Activated CD8-positive, alpha-beta T cell treated with anti-CD3 and anti-CD28 coated beads for 36 hours (primary cell): ENCODE measurements around the gene AGAP2. TPM values are rescaled to one million over a fixed set of nuclear protein-coding genes. Genes with fewer than 3 reads are reported as not detected.

Source experiments
- ATAC-seq: fragments of 200-7000 bp; cut with Tn5 transposase; one replicate; pipeline ENCODE4 v1.10.0; 2021; ENCODE audit warnings: mild to moderate bottlenecking, moderate library complexity
- CTCF ChIA-PET: fragments of 350-600 bp; sonication (Branson Sonifier 250); formaldehyde crosslinking; loops from one replicate; lab custom pipeline; 2021; ENCODE audit warnings: antibody characterized with exemption; lab: Charles Lee
- POLR2A ChIA-PET: fragments of 350-600 bp; sonication (Branson Sonifier 250); formaldehyde crosslinking; loops from one replicate; lab custom pipeline; 2021; ENCODE audit warnings: antibody characterized with exemption; lab: Charles Lee
- DNase-seq: peaks from one replicate; pipeline ENCODE4 v3.0.0-alpha.2; 2020
- H3K27ac Mint-ChIP-seq: one replicate; pipeline ENCODE4 v1.8.0; 2021; ENCODE audit warnings: mild to moderate bottlenecking, mixed read lengths
- H3K27me3 Mint-ChIP-seq: one replicate; pipeline ENCODE4 v1.8.0; 2021; ENCODE audit warnings: mixed read lengths
- H3K36me3 Mint-ChIP-seq: one replicate; pipeline ENCODE4 v1.8.0; 2021; ENCODE audit warnings: low read depth, mixed read lengths
- H3K4me1 Mint-ChIP-seq: one replicate; pipeline ENCODE4 v1.8.0; 2021; ENCODE audit warnings: low read depth, mixed read lengths
- H3K4me3 Mint-ChIP-seq: one replicate; pipeline ENCODE4 v1.8.0; 2021; ENCODE audit warnings: mild to moderate bottlenecking, moderate library complexity, mixed read lengths
- H3K9me3 Mint-ChIP-seq: one replicate; pipeline ENCODE4 v1.8.0; 2021; ENCODE audit warnings: mixed read lengths
- CTCF ChIP-seq: fragments of 200-600 bp; IDR thresholded peaks from one replicate; pipeline ENCODE4 v1.8.0; 2022; ENCODE audit warnings: antibody characterized with exemption, mild to moderate bottlenecking
- intact Hi-C: fragments of 100-400 bp; cut with micrococcal nuclease; formaldehyde crosslinking; loops from one replicate; pipeline ENCODE4 v1.10.0; 2022
- total RNA-seq, 2 experiments: library from RNA; stranded (reverse); gene quantifications; one replicate each; pipeline ENCODE4 v1.2.3, GENCODE V29; 2021

Gene AGAP2
- total RNA-seq, 2 experiments from 2014 or later = 22.4 TPM

DNA sequence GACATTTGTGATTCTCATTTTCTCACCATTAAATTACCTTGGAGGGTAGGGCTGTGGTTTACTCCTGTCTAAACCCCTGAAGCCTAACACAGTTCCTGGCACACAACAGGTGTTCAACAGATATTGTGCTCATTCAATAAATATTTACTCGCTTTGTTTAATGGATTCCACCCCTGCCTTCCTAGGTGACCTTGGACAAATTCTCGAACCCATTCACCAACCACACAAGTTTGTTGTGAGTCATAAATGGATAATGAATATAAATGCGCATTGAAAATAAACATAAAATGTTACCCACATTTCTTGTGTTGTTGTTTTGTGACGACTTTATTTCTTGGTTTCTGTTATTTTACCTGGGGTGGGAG lies 43.7 kb upstream of the AGAP2 start:
- intact Hi-C loops = loop anchor here (5.0 kb wide), 1 partner anchor 125 kb away; no protein-coding TSS in a partner anchor
- ChIA-PET CTCF (interaction anchor here (1.0 to 13.4 kb wide), 17 partner anchors 10 to 236 kb away, joined by 3 to 122 read pairs (median 6); partner anchors contain the start of genes CDK4, CTDSP2, CYP27B1 and DCTN2), POLR2A (interaction anchor here (0.8 to 2.0 kb wide), 9 partner anchors 10 to 144 kb away, joined by 3 to 10 read pairs (median 4); partner anchors contain the start of genes CTDSP2, EEF1AKMT3 and METTL1)
- Mint-ChIP-seq H3K27me3 (no peaks in the 10 kb centered on the region), H3K27ac (peak overlapping the region; percentile 96), H3K4me3 (peak overlapping the region; percentile 99), H3K36me3 (peaks cover 25% of the 10 kb centered on the region), H3K9me3 (no peaks in the 10 kb centered on the region), H3K4me1 (peaks cover 28% of the 10 kb centered on the region)
- DNase-seq (no peak), ATAC-seq (peak; percentile 17)
- TF ChIP-seq CTCF = no peak

- ATAC-seq (no peak), DNase-seq (no peak)
- no peaks in the 10 kb centered on the region for H3K9me3 Mint-ChIP-seq
- ChIA-PET POLR2A (interaction anchor here (1.0 to 2.0 kb wide), 5 partner anchors 9 to 114 kb away, joined by 3 to 10 read pairs (median 4); partner anchors contain the start of genes CTDSP2, EEF1AKMT3 and METTL1), CTCF (interaction anchor here (0.9 to 13.4 kb wide), 10 partner anchors 9 to 235 kb away, joined by 3 to 122 read pairs (median 4); partner anchors contain the start of genes CYP27B1, DCTN2 and EEF1AKMT3)
- H3K27ac Mint-ChIP-seq = peak overlapping the region; percentile 96
- peaks cover 28% of the 10 kb centered on the region for H3K4me1 Mint-ChIP-seq
- H3K4me3 Mint-ChIP-seq = no peak overlapping the region
- TF ChIP-seq CTCF = no peak
- intact Hi-C loops = loop anchor here (5.0 kb wide), 1 partner anchor 126 kb away; no protein-coding TSS in a partner anchor
- H3K36me3 Mint-ChIP-seq = peaks cover 24% of the 10 kb centered on the region
- H3K27me3 Mint-ChIP-seq = no peaks in the 10 kb centered on the region
These were observed 43.3 kb upstream of the AGAP2 start for GRCh38 chr12:57781801-57782200.

- H3K27me3 Mint-ChIP-seq = no peaks in the 10 kb centered on the region
- H3K36me3 Mint-ChIP-seq = peaks cover 19% of the 10 kb centered on the region
- DNase-seq = no peak
- no peak overlapping the region for H3K4me3 Mint-ChIP-seq
- H3K4me1 Mint-ChIP-seq = peaks cover 28% of the 10 kb centered on the region
- CTCF ChIA-PET = interaction anchor here (0.9 to 13.4 kb wide), 9 partner anchors 9 to 124 kb away, joined by 3 to 122 read pairs (median 5); partner anchors contain the start of genes CYP27B1 and EEF1AKMT3
- POLR2A ChIA-PET = interaction anchor here (1.0 to 1.1 kb wide), 3 partner anchors 9 to 114 kb away, joined by 3 to 7 read pairs (median 4); partner anchors contain the start of genes EEF1AKMT3 and METTL1
- intact Hi-C loops = loop anchor here (5.0 kb wide), 1 partner anchor 126 kb away; no protein-coding TSS in a partner anchor
- no peak for TF ChIP-seq CTCF
- peak overlapping the region; percentile 96 for H3K27ac Mint-ChIP-seq
- H3K9me3 Mint-ChIP-seq = no peaks in the 10 kb centered on the region
- no peak for ATAC-seq
These were observed 42.7 kb upstream of the AGAP2 start for GRCh38 chr12:57781244-57781643.

- peaks cover 16% of the 10 kb centered on the region for H3K36me3 Mint-ChIP-seq
- ATAC-seq (no peak), DNase-seq (no peak)
- intact Hi-C loops = loop anchor here (5.0 kb wide), 1 partner anchor 127 kb away; no protein-coding TSS in a partner anchor
- TF ChIP-seq CTCF = no peak
- POLR2A ChIA-PET = interaction anchor here (0.5 to 0.8 kb wide), 2 partner anchors 14 to 86 kb away, joined by 3 read pairs; partner anchors contain the start of gene CYP27B1
- CTCF ChIA-PET = interaction anchor here (0.5 to 13.4 kb wide), 4 partner anchors 17 to 123 kb away, joined by 3 to 122 read pairs (median 6); partner anchors contain the start of gene CYP27B1
- H3K4me1 Mint-ChIP-seq = peaks cover 28% of the 10 kb centered on the region
- H3K4me3 Mint-ChIP-seq = no peak overlapping the region
- H3K9me3 Mint-ChIP-seq = no peaks in the 10 kb centered on the region
- H3K27ac Mint-ChIP-seq = no peak overlapping the region
- no peaks in the 10 kb centered on the region for H3K27me3 Mint-ChIP-seq
These were observed 41.8 kb upstream of the AGAP2 start for GRCh38 chr12:57780284-57780897.
